ENCODE data around the gene PPA2.

PPA2 gene

DNA sequence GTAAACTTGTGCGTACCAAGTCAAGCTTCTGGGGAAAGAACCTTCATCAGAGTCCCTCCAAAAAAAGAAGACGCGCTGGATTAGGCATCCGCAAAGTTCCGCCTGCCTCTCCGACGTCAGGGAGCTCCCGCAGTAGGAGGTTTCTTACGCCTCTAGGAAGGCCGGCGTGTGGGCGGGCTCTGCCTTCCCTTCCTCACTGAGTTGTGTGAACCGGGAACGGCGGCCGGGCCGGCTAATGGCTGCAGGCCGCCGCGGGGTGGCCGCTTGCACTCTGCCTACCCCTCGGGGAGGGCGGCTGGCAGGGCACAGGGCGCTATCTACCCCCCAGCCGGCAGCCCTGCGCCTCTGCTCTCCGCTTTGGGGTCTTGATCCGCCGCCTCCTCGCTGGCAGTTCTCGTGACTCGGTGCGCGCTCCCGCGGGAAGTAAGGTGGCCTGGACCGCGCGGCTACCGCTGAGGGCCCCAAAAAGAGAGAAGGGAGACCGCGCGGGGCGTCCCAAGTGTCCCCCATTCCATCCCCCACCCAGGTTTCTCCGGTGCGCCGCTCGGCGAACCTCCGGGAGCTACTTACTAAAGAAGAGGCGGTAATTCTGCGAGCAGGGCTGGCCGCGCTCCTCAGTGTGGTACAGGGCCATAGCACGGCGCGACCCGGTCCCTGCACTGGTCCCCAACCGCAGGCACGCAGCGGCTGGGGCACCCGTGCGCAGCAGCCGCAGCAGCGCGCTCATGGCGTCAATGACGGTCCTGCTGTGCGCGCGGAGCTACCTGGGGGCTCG is at the start of gene PPA2:
TSS of gene PPA2 (minus strand) at position 739 of the 775 bp plus-strand sequence. CDS start at position 727, 12 bp downstream.
- Histone ChIP-seq H3K4me3 (peak within 1 kb of the TSS; percentile 93), H3K9me3 (no peaks in the 10 kb centered on the region), H3K36me3 (replicated peaks) (peaks cover 2% of the 10 kb centered on the region), H3K4me1 (peaks cover 6% of the 10 kb centered on the region), H3K27me3 (ENCODE audit: low read depth) (no peaks in the 10 kb centered on the region)
- in situ Hi-C loops (cut with MboI; ENCODE audit: low sequenced_read_pairs): loop anchor here (5.0 to 25.0 kb wide), 2 partner anchors 331 to 586 kb away; no protein-coding TSS in a partner anchor
- DNase-seq (ENCODE audit: low spot score in 2 of 2): peak; percentile 82 to 87

- in situ Hi-C loops (cut with MboI; ENCODE audit: low sequenced_read_pairs): no loop called here
- Histone ChIP-seq H3K27me3 (ENCODE audit: low read depth) (0 out of 2 replicates have a peak, but pooled peaks cover 3% of the 10 kb centered on the region), H3K4me3 (no peak overlapping the region), H3K36me3 (replicated peaks) (no peaks in the 10 kb centered on the region), H3K4me1 (no peaks in the 10 kb centered on the region), H3K9me3 (no peaks in the 10 kb centered on the region)
- DNase-seq (ENCODE audit: low spot score in 2 of 2): peak; percentile 64 to 71
Observed at GRCh38 chr4:105520819-105521790, 47.2 kb upstream of the PPA2 start.

DNA sequence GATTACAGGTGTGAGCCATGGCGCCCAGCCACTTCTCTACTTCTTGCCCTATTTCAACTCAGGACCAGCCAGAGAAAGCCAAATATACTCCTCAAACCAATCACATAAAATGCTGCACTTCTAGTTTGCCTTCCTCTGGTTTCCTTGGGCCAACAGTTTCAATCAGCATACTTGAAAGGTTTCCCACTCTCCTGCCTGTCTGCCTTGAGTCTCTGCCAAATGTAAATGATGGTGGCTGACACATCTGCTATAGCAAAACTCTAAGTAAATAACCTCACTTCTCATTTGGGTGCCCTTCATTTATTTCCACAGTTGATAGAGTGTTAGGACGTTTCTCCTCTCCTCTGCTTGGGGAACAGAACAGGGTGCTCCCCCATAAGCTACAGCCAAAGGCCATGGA is 36.4 kb upstream of the PPA2 start:
- Histone ChIP-seq H3K27me3 (ENCODE audit: low read depth) (no peaks in the 10 kb centered on the region), H3K36me3 (replicated peaks) (no peaks in the 10 kb centered on the region), H3K9me3 (peaks cover 3% of the 10 kb centered on the region; the same call in 1 of the 2 replicates), H3K4me3 (no peak overlapping the region), H3K4me1 (no peaks in the 10 kb centered on the region)
- in situ Hi-C loops (cut with MboI; ENCODE audit: low sequenced_read_pairs): no loop called here
- DNase-seq (ENCODE audit: low spot score in 2 of 2): no peak

- in situ Hi-C loops (cut with MboI; ENCODE audit: low sequenced_read_pairs): no loop called here
- no peak for DNase-seq (ENCODE audit: low spot score in 2 of 2)
- no peaks in the 10 kb centered on the region for H3K27me3 ChIP-seq (ENCODE audit: low read depth)
- H3K36me3 ChIP-seq (replicated peaks): no peaks in the 10 kb centered on the region
- 0 out of 2 replicates have a peak, but pooled peaks cover 1% of the 10 kb centered on the region for H3K9me3 ChIP-seq
- H3K4me1 ChIP-seq: no peaks in the 10 kb centered on the region
- H3K4me3 ChIP-seq: no peak overlapping the region
Observed at GRCh38 chr4:105509714-105510113, 35.9 kb upstream of the PPA2 start.

GRCh38 chr4:105509291-105509690 is 35.4 kb upstream of the PPA2 start:
- in situ Hi-C loops (cut with MboI; ENCODE audit: low sequenced_read_pairs): no loop called here

DNA sequence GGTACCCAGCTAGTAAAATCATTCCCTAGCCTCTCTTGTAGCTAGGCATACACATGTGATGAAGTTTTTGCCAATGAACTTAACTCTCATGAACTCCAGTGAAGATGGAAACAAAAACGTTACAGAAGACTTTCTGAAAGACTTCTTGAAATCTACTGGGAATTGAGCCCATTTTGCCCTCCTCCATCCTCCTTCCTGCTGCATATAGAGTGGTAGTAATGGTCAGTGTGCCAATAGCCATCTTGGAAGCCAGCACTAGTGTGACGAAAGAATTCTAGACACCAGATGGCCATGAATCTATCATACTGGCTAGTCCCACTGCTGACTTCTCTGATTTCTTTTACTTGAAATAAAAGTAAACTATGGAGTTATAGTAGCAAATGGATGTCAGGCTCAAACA is 30.9 kb upstream of the PPA2 start:
- Histone ChIP-seq H3K27me3 (ENCODE audit: low read depth) (no peaks in the 10 kb centered on the region), H3K4me1 (no peaks in the 10 kb centered on the region), H3K36me3 (replicated peaks) (no peaks in the 10 kb centered on the region), H3K9me3 (no peaks in the 10 kb centered on the region), H3K4me3 (no peak overlapping the region)
- in situ Hi-C loops (cut with MboI; ENCODE audit: low sequenced_read_pairs): no loop called here
- DNase-seq (ENCODE audit: low spot score in 2 of 2): no peak

More at GRCh38 chr4:105509291-105509690, 35.4 kb upstream of the PPA2 start:
- DNase-seq (ENCODE audit: low spot score in 2 of 2): no peak
- Histone ChIP-seq H3K4me3 (no peak overlapping the region), H3K27me3 (ENCODE audit: low read depth) (no peaks in the 10 kb centered on the region), H3K4me1 (no peaks in the 10 kb centered on the region), H3K9me3 (no peaks in the 10 kb centered on the region), H3K36me3 (replicated peaks) (no peaks in the 10 kb centered on the region)

- Histone ChIP-seq H3K27me3 (ENCODE audit: low read depth) (no peaks in the 10 kb centered on the region), H3K9me3 (no peaks in the 10 kb centered on the region), H3K36me3 (replicated peaks) (no peaks in the 10 kb centered on the region), H3K4me3 (no peak overlapping the region), H3K4me1 (no peaks in the 10 kb centered on the region)
- in situ Hi-C loops (cut with MboI; ENCODE audit: low sequenced_read_pairs): no loop called here
- DNase-seq (ENCODE audit: low spot score in 2 of 2): no peak
Observed at GRCh38 chr4:105503484-105503883, 29.6 kb upstream of the PPA2 start.

GRCh38 chr4:105496899-105497298 is 23.0 kb upstream of the PPA2 start:
- H3K4me3 ChIP-seq: no peak overlapping the region
- DNase-seq (ENCODE audit: low spot score in 2 of 2): no peak
- no peaks in the 10 kb centered on the region for H3K36me3 ChIP-seq (replicated peaks)
- no peaks in the 10 kb centered on the region; the same call in 1 of the 2 replicates for H3K4me1 ChIP-seq
- peaks cover 4% of the 10 kb centered on the region; the same call in 1 of the 2 replicates for H3K9me3 ChIP-seq
- H3K27me3 ChIP-seq (ENCODE audit: low read depth): no peaks in the 10 kb centered on the region
- in situ Hi-C loops (cut with MboI; ENCODE audit: low sequenced_read_pairs): no loop called here

GRCh38 chr4:105495667-105496066 is 21.8 kb upstream of the PPA2 start:
- Histone ChIP-seq H3K36me3 (replicated peaks) (no peaks in the 10 kb centered on the region), H3K4me3 (no peak overlapping the region), H3K4me1 (no peaks in the 10 kb centered on the region; the same call in 1 of the 2 replicates), H3K9me3 (peaks cover 4% of the 10 kb centered on the region; the same call in 1 of the 2 replicates), H3K27me3 (ENCODE audit: low read depth) (no peaks in the 10 kb centered on the region)
- no peak for DNase-seq (ENCODE audit: low spot score in 2 of 2)
- in situ Hi-C loops (cut with MboI; ENCODE audit: low sequenced_read_pairs): no loop called here

DNA sequence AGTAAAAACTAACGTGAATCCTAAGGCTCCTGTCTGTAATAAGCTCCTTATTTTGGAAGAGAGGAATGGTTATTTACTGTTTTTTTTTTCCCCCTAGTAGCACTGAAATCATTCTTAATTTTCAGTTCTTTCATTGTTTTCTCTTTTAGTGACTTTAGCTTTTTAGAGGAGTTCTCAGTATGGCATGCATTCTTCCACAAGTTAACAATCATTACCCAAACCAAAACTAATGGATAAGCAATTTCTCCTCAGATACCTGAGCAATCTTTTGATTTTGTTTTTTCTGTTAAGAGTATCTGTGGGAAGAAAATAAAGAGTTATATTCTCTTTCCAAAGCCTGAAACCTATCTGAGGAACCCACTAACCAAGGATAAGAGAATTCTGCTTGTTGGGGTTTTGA is 16.7 kb upstream of the PPA2 start:
- no peaks in the 10 kb centered on the region for H3K27me3 ChIP-seq (ENCODE audit: low read depth)
- in situ Hi-C loops (cut with MboI; ENCODE audit: low sequenced_read_pairs): no loop called here

GRCh38 chr4:105483840-105484239 is 10.0 kb upstream of the PPA2 start:
- Histone ChIP-seq H3K4me1 (no peaks in the 10 kb centered on the region), H3K36me3 (replicated peaks) (no peaks in the 10 kb centered on the region), H3K9me3 (no peaks in the 10 kb centered on the region), H3K27me3 (ENCODE audit: low read depth) (no peaks in the 10 kb centered on the region), H3K4me3 (no peak overlapping the region)
- in situ Hi-C loops (cut with MboI; ENCODE audit: low sequenced_read_pairs): no loop called here
- DNase-seq (ENCODE audit: low spot score in 2 of 2): no peak

More for the DNA sequence above, 16.7 kb upstream of the PPA2 start:
- no peak for DNase-seq (ENCODE audit: low spot score in 2 of 2)
- Histone ChIP-seq H3K4me3 (no peak overlapping the region), H3K4me1 (no peaks in the 10 kb centered on the region; the same call in 1 of the 2 replicates), H3K9me3 (peaks cover 4% of the 10 kb centered on the region; the same call in 1 of the 2 replicates), H3K36me3 (replicated peaks) (no peaks in the 10 kb centered on the region)

DNA sequence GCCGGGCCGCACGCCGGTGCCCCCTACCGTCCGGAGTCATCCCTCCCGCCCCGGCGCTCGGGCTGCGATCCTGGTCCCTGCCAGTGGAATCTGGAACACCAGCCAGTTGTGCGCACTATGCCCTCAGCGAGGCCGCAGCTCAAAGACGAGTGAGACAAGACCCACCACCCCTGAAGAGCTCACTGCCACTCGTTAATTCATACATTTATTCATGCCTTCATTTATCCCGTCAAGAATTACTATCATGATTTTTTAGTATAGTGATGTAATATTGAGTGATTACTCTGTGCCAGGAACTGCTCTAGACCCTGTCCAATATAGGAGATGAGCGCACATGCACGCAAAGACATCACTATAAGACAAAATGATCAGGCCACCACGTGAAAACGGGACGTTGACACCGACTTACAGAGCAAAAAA is 247 bp upstream of the PPA2 start:
- in situ Hi-C loops (cut with MboI; ENCODE audit: low sequenced_read_pairs): loop anchor here (5.0 to 25.0 kb wide), 2 partner anchors 332 to 587 kb away; no protein-coding TSS in a partner anchor
- Histone ChIP-seq H3K9me3 (no peaks in the 10 kb centered on the region), H3K27me3 (ENCODE audit: low read depth) (no peaks in the 10 kb centered on the region), H3K4me1 (peaks cover 6% of the 10 kb centered on the region), H3K4me3 (peak overlapping the region; percentile 93), H3K36me3 (replicated peaks) (peaks cover 2% of the 10 kb centered on the region)
- peak; percentile 84 to 91 for DNase-seq (ENCODE audit: low spot score in 2 of 2)

DNA sequence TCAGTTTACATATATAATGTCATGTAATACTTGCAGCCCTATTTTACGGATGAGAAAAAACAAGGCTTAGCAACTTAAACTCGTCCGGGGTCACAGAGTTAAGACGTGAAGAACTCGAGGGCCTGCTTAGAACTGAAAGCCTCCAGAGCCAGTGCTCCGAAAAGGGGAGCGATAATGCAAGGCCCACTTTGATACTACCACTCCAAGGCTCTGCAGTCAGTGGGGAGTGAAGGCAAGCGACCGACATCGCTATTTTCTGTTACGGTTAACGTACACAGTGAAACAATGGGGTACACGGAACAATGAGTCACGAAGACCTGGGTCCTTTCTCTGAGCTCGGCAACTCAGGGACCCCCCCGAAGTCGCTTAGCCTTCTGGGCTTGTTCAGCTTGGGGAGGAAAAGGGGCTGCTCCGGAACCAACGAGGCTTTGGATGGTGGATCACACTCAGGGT is 965 bp downstream of the PPA2 start:
- no peak for DNase-seq (ENCODE audit: low spot score in 2 of 2)
- Histone ChIP-seq H3K4me3 (peak overlapping the region; percentile 93), H3K9me3 (no peaks in the 10 kb centered on the region), H3K36me3 (replicated peaks) (peaks cover 2% of the 10 kb centered on the region), H3K4me1 (peaks cover 6% of the 10 kb centered on the region), H3K27me3 (ENCODE audit: low read depth) (no peaks in the 10 kb centered on the region)
- in situ Hi-C loops (cut with MboI; ENCODE audit: low sequenced_read_pairs): loop anchor here (5.0 to 25.0 kb wide), 2 partner anchors 331 to 586 kb away; no protein-coding TSS in a partner anchor

All from HAP-1 (cell line).